CD4-positive, alpha-beta T cell treated with Interleukin-15 for 4 hours (primary cell): ENCODE data around the gene TPRA1.
"Not testable (repeated sequence)": the region's sequence is repeated elsewhere in the genome, so short reads cannot be mapped to it uniquely, and the experiment has no call there.

Source experiments
- DNase-seq: peaks from one replicate; pipeline ENCODE4 v3.0.0-alpha.2; 2020; ENCODE audit warnings: low spot score

Gene TPRA1

DNA sequence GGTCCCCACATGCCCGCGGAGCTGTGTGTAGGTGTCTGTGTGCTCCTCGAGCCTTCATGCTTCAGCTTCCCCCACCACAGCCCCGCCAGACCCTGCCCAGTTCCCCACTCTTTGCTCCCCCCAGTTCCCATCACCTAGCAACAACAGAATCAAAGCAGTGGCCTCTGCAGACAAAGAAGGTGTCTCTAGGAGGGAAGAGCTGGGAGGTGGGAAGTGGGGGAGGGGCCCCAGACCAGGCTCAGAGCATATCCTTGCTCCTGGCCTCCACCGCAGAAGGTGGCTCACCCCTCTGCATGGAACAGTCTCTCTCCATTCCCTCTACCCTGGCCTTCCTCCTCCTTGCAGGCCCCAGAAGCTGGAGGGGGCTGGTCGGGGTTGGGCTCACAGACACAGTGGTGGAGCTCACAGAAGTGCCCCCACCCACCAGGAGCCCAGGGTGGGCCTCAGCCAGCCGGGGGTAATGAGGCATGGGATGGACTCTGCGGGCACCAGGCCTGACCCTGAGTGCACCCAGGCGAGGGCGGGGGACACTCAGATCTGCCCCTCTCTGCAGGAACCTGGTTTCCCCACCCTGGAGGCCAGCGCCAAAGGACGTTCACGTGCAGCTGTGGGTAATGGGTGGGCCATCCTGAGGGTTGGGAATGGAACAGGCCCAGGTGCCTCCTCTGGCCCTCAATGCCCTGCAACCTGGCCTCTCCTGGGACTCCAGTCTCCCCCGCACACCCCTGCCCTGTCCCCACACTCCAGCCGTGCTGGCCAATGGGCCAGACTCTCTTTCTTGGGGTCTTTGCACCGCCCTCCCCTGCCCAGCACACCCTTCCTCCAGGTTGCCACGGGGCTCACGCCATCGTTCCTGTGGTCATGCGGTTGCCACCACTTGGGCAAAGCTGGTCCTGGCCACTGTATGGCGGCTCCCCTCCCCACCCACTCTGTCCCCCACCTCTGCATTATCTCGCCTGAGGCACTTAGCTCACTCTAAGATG lies 53.4 kb downstream of the TPRA1 start:
- no peak for DNase-seq

- DNase-seq = no peak
These were observed 54.4 kb downstream of the TPRA1 start for GRCh38 chr3:127535901-127536829.

DNA sequence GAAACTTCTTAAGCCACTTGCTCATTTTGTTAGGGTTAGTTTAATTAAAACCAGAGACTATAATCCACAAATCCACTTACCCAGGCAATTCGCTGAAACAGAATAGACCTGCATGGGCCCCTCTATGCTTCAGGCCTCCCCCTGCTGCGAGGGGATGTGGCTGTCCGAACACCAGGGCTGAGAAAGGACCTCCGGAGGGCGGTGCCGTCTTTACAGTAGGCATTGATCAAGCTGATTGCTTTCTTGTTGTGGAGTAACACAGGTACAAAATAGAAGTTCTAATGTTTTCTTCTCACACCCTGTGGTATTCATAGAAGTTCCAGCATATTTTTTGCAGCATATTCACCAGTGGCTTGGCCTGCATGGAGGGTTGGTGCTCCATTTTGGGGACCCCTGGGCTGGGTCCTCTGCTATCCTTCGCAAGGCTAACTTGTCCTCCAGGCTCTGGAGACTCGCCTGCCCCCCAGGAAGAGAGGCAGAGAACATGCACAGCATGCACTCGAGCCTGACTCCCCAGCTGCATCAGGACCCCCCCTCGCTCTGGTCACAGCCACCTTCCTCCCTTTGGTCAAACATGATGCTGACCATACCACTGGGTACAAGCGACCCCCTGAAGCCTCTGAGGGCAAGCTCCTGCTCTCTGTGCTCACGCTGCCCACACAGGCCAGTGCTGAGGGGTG lies 55.3 kb downstream of the TPRA1 start:
- DNase-seq = no peak

GRCh38 chr3:127534564-127534963 lies 56.0 kb downstream of the TPRA1 start:
- DNase-seq = no peak

DNA sequence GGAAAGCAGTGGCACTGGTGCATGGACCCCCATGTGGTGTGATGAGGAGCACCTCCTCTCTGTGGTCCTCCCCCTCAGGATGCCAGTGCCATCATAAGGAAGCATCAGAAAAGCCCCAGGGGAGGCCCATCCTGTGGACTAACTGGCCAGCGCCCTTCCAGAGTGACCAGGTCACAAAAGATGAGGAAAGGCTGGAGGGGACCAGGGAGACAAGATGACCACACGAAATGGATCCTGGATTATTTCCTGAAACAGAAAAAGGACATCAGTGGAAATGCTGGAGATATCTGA lies 56.4 kb downstream of the TPRA1 start:
- no peak for DNase-seq

GRCh38 chr3:127532561-127533203 lies 57.9 kb downstream of the TPRA1 start:
- DNase-seq = no peak

DNA sequence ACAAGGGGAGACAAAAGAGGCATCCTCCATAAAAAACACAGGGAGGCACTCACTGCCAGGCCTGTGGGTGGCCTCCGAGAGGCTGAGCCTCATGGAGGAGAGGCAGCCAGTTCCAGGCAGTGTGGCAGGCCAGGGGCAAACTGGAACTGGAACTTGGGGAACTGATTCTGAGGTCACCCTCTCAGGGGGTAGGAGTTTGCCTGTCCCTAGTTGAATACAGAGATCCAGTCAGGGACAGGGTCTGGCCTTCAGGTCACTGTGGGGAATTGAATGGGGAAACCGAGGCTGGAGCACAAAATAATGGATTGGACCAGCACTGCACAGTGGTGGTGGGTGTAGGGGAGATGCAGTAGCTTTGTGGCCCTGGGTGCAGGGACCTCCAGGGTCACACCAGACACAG lies 58.7 kb downstream of the TPRA1 start:
- DNase-seq = no peak

GRCh38 chr3:127530863-127531262 lies 59.7 kb downstream of the TPRA1 start:
- DNase-seq = not testable (repeated sequence)

DNA sequence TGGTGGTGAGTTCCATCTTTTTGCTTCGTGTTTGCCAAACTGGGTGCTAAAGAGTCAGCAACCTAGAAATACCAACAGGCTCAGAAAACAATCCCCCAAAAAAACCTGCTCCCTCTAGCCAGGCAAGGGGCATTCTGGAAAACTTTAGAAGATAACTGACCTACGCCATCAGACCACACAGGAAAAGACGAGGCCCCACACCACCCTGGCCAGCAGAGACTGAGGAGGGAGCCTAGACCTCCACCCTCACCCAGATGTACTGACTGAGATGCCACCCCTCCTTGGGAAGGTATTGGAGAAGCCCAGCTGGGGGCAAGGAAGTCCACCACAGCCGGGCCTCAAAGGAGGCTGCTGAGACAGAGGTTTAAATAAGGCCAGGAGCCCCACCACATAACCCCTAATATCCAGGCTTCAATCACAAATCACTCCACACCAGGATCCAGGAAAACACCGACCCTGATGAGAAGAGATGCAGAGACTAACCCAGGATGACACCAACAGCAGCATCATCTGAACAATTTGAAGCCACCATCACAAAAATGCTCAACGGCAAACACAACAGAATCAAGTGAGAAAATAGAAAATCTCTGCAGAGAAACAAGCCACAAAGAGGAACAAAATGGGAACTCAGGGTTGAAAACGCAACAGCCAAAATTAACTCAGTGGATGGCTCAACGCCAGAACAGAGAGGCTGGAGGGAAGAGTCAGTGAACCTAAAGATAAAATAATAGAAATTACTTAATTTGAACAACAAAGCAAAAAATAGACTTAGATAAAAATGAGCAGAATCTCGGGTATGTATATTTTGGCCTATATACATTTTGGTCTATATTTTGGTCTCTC lies 61.0 kb downstream of the TPRA1 start:
- no peak for DNase-seq

DNA sequence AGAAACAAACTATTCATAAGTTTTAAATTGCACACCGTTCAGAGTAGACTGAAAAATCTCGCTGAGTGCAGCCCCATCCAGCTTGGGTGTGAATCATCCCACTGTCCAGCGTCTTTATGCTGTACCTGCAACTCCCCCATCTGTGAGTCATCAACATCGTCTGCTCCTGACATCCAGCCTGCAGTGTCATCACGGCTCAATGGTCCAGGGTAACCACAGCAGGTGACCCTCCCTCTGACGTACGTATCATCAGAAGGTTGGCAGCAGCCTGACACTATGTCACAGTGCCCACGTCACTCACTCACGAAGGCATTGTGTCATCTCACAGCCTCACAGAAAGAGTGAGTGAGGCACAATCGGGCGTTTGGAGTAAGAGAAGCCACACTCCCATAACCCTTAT lies 65.2 kb downstream of the TPRA1 start:
- DNase-seq = no peak

DNA sequence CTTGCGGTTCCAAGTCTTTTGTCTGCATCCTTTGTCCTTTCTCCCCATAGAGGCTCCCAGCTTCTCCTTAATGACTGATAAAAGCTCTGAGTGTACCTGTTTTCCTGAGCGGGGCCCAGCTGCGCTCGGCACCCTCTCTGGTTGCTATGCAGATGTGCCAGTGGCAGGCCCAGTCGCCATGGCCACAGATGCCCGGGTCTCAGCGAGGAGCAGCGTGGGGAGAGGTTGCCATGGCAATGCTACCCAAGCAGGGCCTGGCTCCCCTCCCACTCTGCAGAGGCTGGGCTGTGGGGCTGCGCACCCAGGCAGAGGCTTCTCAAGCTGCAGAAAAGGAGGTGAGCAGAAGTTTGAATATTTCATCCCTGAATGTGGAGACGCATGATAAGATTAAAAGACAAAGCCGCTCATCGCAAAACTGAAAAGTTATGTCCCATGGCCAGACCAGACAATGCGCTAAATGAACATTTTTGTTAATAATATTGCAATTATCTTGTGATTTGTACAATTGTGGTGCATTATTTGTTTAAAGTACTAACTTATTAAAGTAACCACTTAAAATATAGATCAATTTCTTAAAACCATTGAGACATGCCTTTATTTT lies 66.1 kb downstream of the TPRA1 start:
- no peak for DNase-seq
